Astrocyte (in vitro differentiated cells and primary cell): ENCODE results near the gene CCDC93. TPM values are rescaled to one million over a fixed set of nuclear protein-coding genes. Genes with fewer than 3 reads are reported as not detected.

Experiments
- DNase-seq: peaks from one replicate; pipeline ENCODE4 v3.0.0-alpha.2; 2010; ENCODE audit warnings: low read depth
- FAIRE-seq: peaks from 2 replicates; lab custom pipeline; 2011; peaks lifted over from hg19 to GRCh38; lab: Jason Lieb, UNC
- H2AFZ ChIP-seq: 2 replicates; pipeline ENCODE4 v1.6.0; 2012; ENCODE audit warnings: low read depth, low read length, inconsistent platforms
- H3K27ac ChIP-seq: 2 replicates; pipeline ENCODE4 v1.5.1; 2011; ENCODE audit warnings: low read depth, low read length, inconsistent platforms
- H3K27me3 ChIP-seq: 2 replicates; pipeline ENCODE4 v1.6.0; 2011; ENCODE audit warnings: low read length, inconsistent platforms; ENCODE audit not compliant: insufficient read depth
- H3K36me3 ChIP-seq: 2 replicates; pipeline ENCODE4 v1.5.1; 2011; ENCODE audit warnings: low read length, inconsistent platforms; ENCODE audit not compliant: insufficient read depth
- H3K4me1 ChIP-seq: 2 replicates; pipeline ENCODE4 v1.5.1; 2011; ENCODE audit warnings: low read length, inconsistent platforms; ENCODE audit not compliant: insufficient read depth
- H3K4me2 ChIP-seq: 2 replicates; pipeline ENCODE4 v1.6.0; 2012; ENCODE audit warnings: low read length, inconsistent platforms
- H3K4me3 ChIP-seq: 2 replicates; pipeline ENCODE4 v1.5.1; 2011; ENCODE audit warnings: low read depth, mild to moderate bottlenecking, low read length, inconsistent platforms; ENCODE audit not compliant: insufficient read depth
- H3K79me2 ChIP-seq: 2 replicates; pipeline ENCODE4 v1.6.0; 2012; ENCODE audit warnings: mild to moderate bottlenecking, low read length, inconsistent platforms; ENCODE audit not compliant: insufficient read depth
- H3K9ac ChIP-seq: 2 replicates; pipeline ENCODE4 v1.6.0; 2012; ENCODE audit warnings: mild to moderate bottlenecking, low read length, inconsistent platforms
- H3K9me3 ChIP-seq: 2 replicates; pipeline ENCODE4 v1.5.1; 2012; ENCODE audit warnings: low read depth, mild to moderate bottlenecking, low read length, inconsistent platforms; ENCODE audit not compliant: insufficient read depth
- H4K20me1 ChIP-seq: 2 replicates; pipeline ENCODE4 v1.6.0; 2012; ENCODE audit warnings: low read length, inconsistent platforms; ENCODE audit not compliant: insufficient read depth
- H3K27ac Mint-ChIP-seq: one replicate; pipeline ENCODE4 v1.8.0; 2021; ENCODE audit warnings: mild to moderate bottlenecking, mixed read lengths; ENCODE audit not compliant: unreplicated experiment
- H3K27me3 Mint-ChIP-seq: one replicate; pipeline ENCODE4 v1.8.0; 2021; ENCODE audit warnings: low read depth, mixed read lengths; ENCODE audit not compliant: unreplicated experiment
- H3K36me3 Mint-ChIP-seq: one replicate; pipeline ENCODE4 v1.8.0; 2021; ENCODE audit warnings: low read depth, mixed read lengths; ENCODE audit not compliant: unreplicated experiment
- H3K4me1 Mint-ChIP-seq: one replicate; pipeline ENCODE4 v1.8.0; 2021; ENCODE audit warnings: low read depth, mixed read lengths; ENCODE audit not compliant: unreplicated experiment
- H3K4me3 Mint-ChIP-seq: one replicate; pipeline ENCODE4 v1.8.0; 2021; ENCODE audit warnings: mild to moderate bottlenecking, moderate library complexity, mixed read lengths; ENCODE audit not compliant: unreplicated experiment
- H3K9me3 Mint-ChIP-seq: one replicate; pipeline ENCODE4 v1.8.0; 2021; ENCODE audit warnings: mild to moderate bottlenecking, mixed read lengths; ENCODE audit not compliant: unreplicated experiment
- CTCF ChIP-seq: IDR thresholded peaks from 2 replicates; pipeline ENCODE4 v1.5.1; 2011; ENCODE audit warnings: low read depth, mild to moderate bottlenecking, inconsistent platforms, low read length, moderate library complexity; ENCODE audit not compliant: insufficient read depth
- EZH2 ChIP-seq: IDR thresholded peaks from 2 replicates; pipeline ENCODE4 v1.6.1; 2012; ENCODE audit warnings: mild to moderate bottlenecking, low read length, inconsistent platforms; ENCODE audit not compliant: insufficient read depth
- total RNA-seq: library from RNA; stranded (reverse); gene quantifications from 2 replicates; pipeline ENCODE4 v1.2.1, GENCODE V29; 2021

CCDC93 gene
- total RNA-seq, 1 donor from 2014 or later: 29.1 TPM

- Mint-ChIP-seq H3K36me3 (no peaks in the 10 kb centered on the region), H3K27ac (peak overlapping the region; percentile 72), H3K4me1 (peaks cover 18% of the 10 kb centered on the region), H3K4me3 (peak overlapping the region; percentile 96), H3K27me3 (peaks cover 7% of the 10 kb centered on the region), H3K9me3 (peaks cover 8% of the 10 kb centered on the region)
- Histone ChIP-seq H2AFZ (peak overlapping the region; percentile 92), H3K9ac (peak overlapping the region; percentile 87), H3K4me1 (peaks cover 7% of the 10 kb centered on the region), H4K20me1 (peaks cover 30% of the 10 kb centered on the region), H3K36me3 (no peaks in the 10 kb centered on the region), H3K27ac (no peak overlapping the region), H3K27me3 (no peaks in the 10 kb centered on the region), H3K9me3 (no peaks in the 10 kb centered on the region), H3K4me2 (peak overlapping the region; percentile 98), H3K4me3 (peak overlapping the region; percentile 75), H3K79me2 (peaks cover 44% of the 10 kb centered on the region)
- TF ChIP-seq CTCF (no peak), EZH2 (no peak)
- no peak for DNase-seq
- FAIRE-seq: no peak
Observed at GRCh38 chr2:118014492-118014824, 588 bp upstream of the CCDC93 start.

- Histone ChIP-seq H3K79me2 (peaks cover 56% of the 10 kb centered on the region), H3K9ac (peak overlapping the region; percentile 87)
- FAIRE-seq: no peak
Observed at GRCh38 chr2:118013221-118013723, 598 bp downstream of the CCDC93 start.

More at GRCh38 chr2:118013221-118013723, 598 bp downstream of the CCDC93 start:
- H3K36me3 Mint-ChIP-seq: no peaks in the 10 kb centered on the region
- TF ChIP-seq EZH2: no peak
- TF ChIP-seq CTCF: no peak
- Histone ChIP-seq H3K4me1 (peaks cover 7% of the 10 kb centered on the region), H3K9me3 (no peaks in the 10 kb centered on the region), H3K27ac (peak overlapping the region; percentile 68), H3K4me3 (peak overlapping the region; percentile 75), H3K4me2 (peak overlapping the region; percentile 98), H3K36me3 (peaks cover under 1% of the 10 kb centered on the region), H2AFZ (peak overlapping the region; percentile 95), H4K20me1 (peaks cover 41% of the 10 kb centered on the region), H3K27me3 (no peaks in the 10 kb centered on the region)
- H3K4me3 Mint-ChIP-seq: peak overlapping the region; percentile 91
- H3K27me3 Mint-ChIP-seq: peaks cover 5% of the 10 kb centered on the region
- DNase-seq: no peak
- H3K9me3 Mint-ChIP-seq: peaks cover 8% of the 10 kb centered on the region
- H3K27ac Mint-ChIP-seq: no peak overlapping the region
- H3K4me1 Mint-ChIP-seq: peaks cover 18% of the 10 kb centered on the region
